K562 (cell line): ENCODE measurements around the gene NR5A2. TPM values are rescaled to one million over a fixed set of nuclear protein-coding genes. Genes with fewer than 3 reads are reported as not detected.

Experiments
- ARID1B ChIP-seq: fragments of 450-650 bp; IDR thresholded peaks from 2 replicates; pipeline ENCODE4 v1.6.1; 2016; ENCODE audit warnings: antibody characterized with exemption, mild to moderate bottlenecking, inconsistent platforms
- CBFA2T2 ChIP-seq: fragments of 450-650 bp; conservative IDR thresholded peaks from 2 replicates; pipeline ENCODE4 v1.6.1; 2017; ENCODE audit warnings: mild to moderate bottlenecking
- CEBPB ChIP-seq: fragments of 450-650 bp; IDR thresholded peaks from 2 replicates; pipeline ENCODE4 v1.6.1; 2016; ENCODE audit warnings: missing genetic modification characterization, missing compliant biosample characterization
- CTBP1 ChIP-seq: fragments of 450-650 bp; IDR thresholded peaks from 2 replicates; pipeline ENCODE4 v1.6.1; 2016; ENCODE audit warnings: borderline replicate concordance
- ESRRB ChIP-seq: fragments of 250-450 bp; sonication (Bioruptor Pico); IDR thresholded peaks from 2 replicates; pipeline ENCODE4 v1.5.0; 2020; ENCODE audit warnings: mild to moderate bottlenecking, moderate library complexity, borderline replicate concordance
- FOXO4 ChIP-seq: fragments of 450-650 bp; formaldehyde crosslinking; IDR thresholded peaks from 2 replicates; pipeline ENCODE4 v1.4.0; 2020; ENCODE audit warnings: mild to moderate bottlenecking, moderate library complexity
- IRF1 ChIP-seq: sonication (generic); formaldehyde crosslinking; IDR thresholded peaks from 2 replicates; pipeline ENCODE4 v1.8.0; 2022; ENCODE audit warnings: missing genetic modification reagents, mild to moderate bottlenecking, borderline replicate concordance
- MEF2D ChIP-seq: conservative IDR thresholded peaks from 2 replicates; pipeline ENCODE4 v1.6.1; 2016; ENCODE audit warnings: low read depth, missing genetic modification characterization, missing compliant biosample characterization
- SREBF1 ChIP-seq: fragments of 150-350 bp; IDR thresholded peaks from 2 replicates; pipeline ENCODE4 v1.6.1; 2014; ENCODE audit warnings: antibody characterized with exemption, low read depth, low read length, borderline replicate concordance
- TBL1XR1 ChIP-seq, 2 experiments: IDR thresholded peaks; 2 replicates each; pipeline ENCODE4 v1.6.1; 2012; ENCODE audit warnings: improper control_type of control experiment in 2 of 2, low read length in 2 of 2, mild to moderate bottlenecking in 1 of 2
- U2AF1 ChIP-seq: fragments of 200-400 bp; formaldehyde crosslinking; optimal IDR thresholded peaks from 2 replicates; pipeline ENCODE3; 2017; ENCODE audit warnings: mild to moderate bottlenecking, low read depth, low read length, moderate library complexity
- ZBTB40 ChIP-seq, 2 experiments: fragments of 450-650 bp in 1 of 2; sonication (generic) in 1 of 2; formaldehyde crosslinking in 1 of 2; IDR thresholded peaks; 2 replicates each; pipeline versions ENCODE4 v1.7.1 to v1.9.0; 2016 to 2022; ENCODE audit warnings: inconsistent platforms in 1 of 2, mild to moderate bottlenecking in 1 of 2, missing genetic modification reagents in 1 of 2
- ZNF165 ChIP-seq: fragments of 250-450 bp; sonication (Bioruptor Pico); IDR thresholded peaks from 2 replicates; pipeline ENCODE4 v1.4.0; 2020; ENCODE audit warnings: borderline replicate concordance
- ZNF655 ChIP-seq: fragments of 250-450 bp; sonication (Bioruptor Pico); IDR thresholded peaks from 2 replicates; pipeline ENCODE4 v1.5.0; 2021
- polyA plus RNA-seq, 8 experiments: library from polyadenylated mRNA; depleted of rRNA in 4 of 8; stranded (reverse) in 5 of 8; unstranded in 3 of 8; fragments of >200 nt; fragmentation: Nextera tagmentation in 2 of 8; fragmentation: Illumina TruSeq in 1 of 8; extraction: Ambion mirVana in 2 of 8; extraction: Trizol in 1 of 8; gene quantifications; 2 replicates each; pipeline versions ENCODE4 v1.2.1 to v1.2.3, GENCODE V29; 2011 to 2014; ENCODE audit warnings: inconsistent platforms in 1 of 8, missing spikeins in 1 of 8
- total RNA-seq, 7 experiments: library from RNA; depleted of rRNA in 6 of 7; stranded (reverse); fragments of >200 nt in 6 of 7; fragmentation: Illumina TruSeq in 2 of 7; extraction: Trizol in 2 of 7; gene quantifications; 2 replicates each; pipeline versions ENCODE4 v1.2.1 to v1.2.3, GENCODE V29; 2011 to 2021; ENCODE audit warnings: low replicate concordance in 1 of 7
- TF ChIP-seq, protein P1 (sequence below): fragments of 450-650 bp; IDR thresholded peaks from 2 replicates; pipeline ENCODE4 v1.6.1; 2016

The NR5A2 gene
- total and polyA plus RNA-seq, 9 of the 15 experiments (the other 6 are each of a cell fraction or from before 2014, with no cell fraction given), result 0.13 to 0.40 (median 0.29) TPM

DNA sequence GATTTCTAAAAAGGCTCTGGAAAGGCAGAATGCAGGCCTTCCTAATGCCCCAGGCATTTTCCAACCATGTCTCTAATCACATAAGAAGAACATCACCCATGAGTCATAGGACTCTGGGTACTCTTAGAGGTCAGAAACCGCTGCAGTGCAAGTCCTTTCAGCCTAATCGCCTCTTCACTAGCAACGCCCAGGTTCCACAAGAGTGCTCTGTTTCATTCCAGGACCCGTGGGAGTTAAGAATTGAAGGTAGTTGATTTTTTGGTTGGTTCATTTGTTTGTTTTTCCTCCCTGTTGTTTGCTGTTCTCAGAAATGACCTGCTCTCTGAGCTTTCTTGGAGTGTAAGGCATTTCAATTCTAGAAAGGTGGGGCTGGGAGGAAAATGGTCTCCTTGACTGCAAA is 123.2 kb downstream of the NR5A2 start (continued):
- TF ChIP-seq, protein P1, sequence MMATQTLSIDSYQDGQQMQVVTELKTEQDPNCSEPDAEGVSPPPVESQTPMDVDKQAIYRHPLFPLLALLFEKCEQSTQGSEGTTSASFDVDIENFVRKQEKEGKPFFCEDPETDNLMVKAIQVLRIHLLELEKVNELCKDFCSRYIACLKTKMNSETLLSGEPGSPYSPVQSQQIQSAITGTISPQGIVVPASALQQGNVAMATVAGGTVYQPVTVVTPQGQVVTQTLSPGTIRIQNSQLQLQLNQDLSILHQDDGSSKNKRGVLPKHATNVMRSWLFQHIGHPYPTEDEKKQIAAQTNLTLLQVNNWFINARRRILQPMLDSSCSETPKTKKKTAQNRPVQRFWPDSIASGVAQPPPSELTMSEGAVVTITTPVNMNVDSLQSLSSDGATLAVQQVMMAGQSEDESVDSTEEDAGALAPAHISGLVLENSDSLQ, result no peak
- no peak for TF ChIP-seq IRF1
- TF ChIP-seq ZNF165 (CRISPR knock-in tag), result no peak
- TF ChIP-seq ZBTB40 (IDR thresholded peaks at IDR 0.05), result no peak
- no peak for TF ChIP-seq ZBTB40 (CRISPR knock-in tag; IDR thresholded peaks at IDR 0.05)
- TF ChIP-seq SREBF1, result no peak
- no peak for TF ChIP-seq FOXO4 (CRISPR knock-in tag)
- no peak for TF ChIP-seq CEBPB
- no peak for TF ChIP-seq ESRRB (CRISPR knock-in tag)
- TF ChIP-seq TBL1XR1 (IDR thresholded peaks at IDR 0.05; ENCODE audit: low read length in 2 of 2), result no peak
- TF ChIP-seq ZNF655, result no peak
- no peak for TF ChIP-seq MEF2D (tag)
- peak; percentile 68 for TF ChIP-seq ARID1B
- 0 out of 2 replicates have a peak, but pooled peaks have one; percentile 17 for TF ChIP-seq CBFA2T2
- peak; percentile 75; the same call in 1 of the 2 replicates for TF ChIP-seq CTBP1
- TF ChIP-seq U2AF1, result no peak
